GM21619 (cell line): ENCODE data around the gene SMIM26.

Experiments
- ATAC-seq: cut with Tn5 transposase; IDR thresholded peaks from one replicate; pipeline ENCODE4 v1.9.1; 2021; ENCODE audit not compliant: unreplicated experiment

The SMIM26 gene

DNA sequence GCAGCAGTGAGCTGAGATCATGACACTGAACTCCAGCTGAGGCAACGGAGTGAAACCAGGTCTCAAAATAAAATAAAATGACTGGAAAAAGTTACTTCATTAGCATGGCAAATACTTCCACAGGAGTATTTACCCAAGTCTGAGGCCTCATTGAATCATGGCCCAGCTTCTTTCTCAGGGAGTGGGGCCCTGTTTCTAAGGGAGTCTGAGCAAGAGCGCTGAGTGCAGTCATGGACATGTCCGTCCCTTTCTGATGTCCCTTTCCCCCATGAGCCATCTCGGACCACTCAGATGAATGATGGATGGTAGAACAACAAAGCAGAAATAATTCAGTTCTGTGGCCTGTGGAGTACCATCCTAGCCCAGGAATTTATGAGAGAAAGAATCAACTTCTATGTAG lies 12.8 kb downstream of the SMIM26 start:
- no peak for ATAC-seq

DNA sequence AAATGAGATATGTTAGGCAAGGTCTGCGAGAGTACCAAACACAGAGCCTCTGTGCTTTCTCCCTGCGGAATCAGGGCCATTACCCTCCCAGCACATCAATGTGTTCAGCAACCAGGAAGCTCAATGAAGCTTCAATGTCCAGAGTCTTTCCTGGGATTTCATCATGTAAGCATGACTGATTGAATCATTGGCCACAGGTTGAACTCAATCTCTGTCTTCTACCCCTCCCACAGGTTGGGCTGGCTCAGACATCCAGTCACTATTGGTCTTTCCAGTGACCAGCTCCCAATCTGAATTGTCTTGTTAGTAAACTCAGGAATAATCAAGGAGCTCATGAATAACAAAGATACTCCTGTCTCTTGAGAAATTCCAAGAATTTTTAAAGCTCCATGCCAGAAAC lies 17.9 kb downstream of the SMIM26 start:
- ATAC-seq = no peak

DNA sequence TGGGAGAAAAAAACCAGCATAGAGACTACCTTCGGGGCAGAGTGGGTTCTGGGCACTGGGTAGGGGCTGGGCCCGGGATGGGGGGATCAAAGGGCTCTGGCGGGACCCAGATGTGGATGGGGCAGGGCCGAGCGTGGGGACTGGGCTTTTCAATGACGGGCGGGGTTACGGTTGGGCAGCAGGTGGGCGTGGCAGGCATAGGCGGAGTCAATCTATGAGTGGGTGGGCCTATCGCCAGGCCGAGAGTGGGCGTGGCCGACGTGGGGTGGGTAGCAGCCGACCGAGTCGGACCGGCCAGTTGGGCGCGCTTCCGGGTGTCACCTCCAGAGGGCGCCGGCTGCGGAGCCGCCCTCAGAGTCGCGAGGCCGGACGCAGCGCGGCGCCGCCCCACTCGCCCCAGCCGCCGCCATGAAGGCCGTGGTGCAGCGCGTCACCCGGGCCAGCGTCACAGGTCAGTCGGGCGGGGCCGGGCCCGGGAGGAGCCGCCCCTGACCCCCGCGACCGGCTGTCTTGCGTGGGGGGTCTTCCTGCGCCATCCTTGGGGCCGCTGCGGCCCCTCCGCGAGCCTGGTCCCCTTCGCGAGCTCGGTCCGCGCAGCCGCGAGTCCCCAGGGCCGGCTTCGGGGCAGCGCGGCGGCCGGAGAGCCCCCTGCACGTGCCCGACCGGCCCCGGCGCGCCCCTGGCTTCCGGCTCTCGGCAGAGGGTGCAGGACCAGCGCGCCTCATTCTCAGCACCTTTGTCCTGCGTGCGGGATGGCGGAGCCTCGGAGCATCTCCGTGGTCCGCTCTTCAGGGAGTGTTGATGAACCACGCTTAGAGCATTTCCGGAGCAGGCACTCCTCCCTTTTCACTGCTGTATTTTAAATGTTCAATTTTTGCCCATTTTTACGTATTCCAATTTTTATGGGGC lies 20.7 kb downstream of the SMIM26 start, which contains the start of gene DTD1:
Gene DTD1 (plus strand): TSS at position 390 of the 909 bp plus-strand sequence. CDS start 19 bp downstream, at position 409.
- ATAC-seq = peak; percentile 92

GRCh38 chr20:18588574-18588933 lies 21.3 kb downstream of the SMIM26 start:
- no peak for ATAC-seq

DNA sequence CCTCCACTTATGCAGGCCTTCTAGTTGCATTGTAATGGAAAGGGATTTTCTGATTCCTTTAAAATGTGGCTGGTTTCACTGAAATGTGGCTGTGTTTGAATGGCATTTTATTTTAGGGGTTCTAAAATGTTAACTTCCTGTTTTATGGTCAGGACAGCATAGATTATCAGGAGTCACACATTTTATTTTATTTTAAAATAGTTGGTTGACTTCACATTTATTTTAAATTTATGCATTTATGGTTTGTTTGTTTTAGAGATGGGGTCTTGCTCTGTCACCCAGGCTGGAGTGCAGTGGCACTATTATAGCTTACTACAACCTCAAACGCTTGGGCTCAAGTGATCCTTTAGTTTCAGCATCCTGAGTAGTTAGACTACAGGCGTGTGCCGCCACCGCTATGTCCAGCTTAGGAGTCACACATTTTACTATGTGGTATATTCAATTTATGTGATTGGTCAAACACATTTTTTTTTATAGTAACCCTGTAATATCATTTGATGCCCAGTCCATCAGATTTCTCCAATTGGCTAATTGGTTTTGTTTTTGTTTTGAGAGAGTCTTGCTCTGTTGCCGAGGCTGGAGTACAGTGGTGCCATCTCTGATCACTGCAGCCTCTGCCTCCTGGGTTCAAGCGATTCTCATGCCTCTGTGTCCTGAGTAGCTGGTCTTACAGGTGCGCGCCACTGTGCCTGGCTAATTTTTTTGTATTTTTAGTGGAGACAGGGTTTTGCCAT lies 22.9 kb downstream of the SMIM26 start:
- no peak for ATAC-seq

DNA sequence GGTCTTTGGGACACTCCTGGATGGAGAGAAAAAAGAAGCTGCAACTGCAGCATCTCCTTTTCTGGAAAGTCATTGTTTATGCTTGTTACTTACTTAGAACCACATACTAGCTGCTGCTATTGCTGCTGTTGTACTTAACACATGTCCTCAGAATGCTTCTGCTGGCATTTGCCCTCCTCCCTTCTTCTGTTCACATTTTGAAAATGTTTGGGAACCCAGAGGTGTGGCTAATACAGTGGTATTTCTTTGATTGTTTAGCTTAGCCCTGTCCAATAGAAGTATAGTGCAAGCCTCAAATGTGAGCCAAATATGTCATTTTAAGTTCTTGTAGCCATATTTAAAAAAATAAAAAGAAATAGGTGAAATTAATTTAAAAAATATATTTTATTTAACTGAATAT lies 29.0 kb downstream of the SMIM26 start:
- ATAC-seq = no peak

DNA sequence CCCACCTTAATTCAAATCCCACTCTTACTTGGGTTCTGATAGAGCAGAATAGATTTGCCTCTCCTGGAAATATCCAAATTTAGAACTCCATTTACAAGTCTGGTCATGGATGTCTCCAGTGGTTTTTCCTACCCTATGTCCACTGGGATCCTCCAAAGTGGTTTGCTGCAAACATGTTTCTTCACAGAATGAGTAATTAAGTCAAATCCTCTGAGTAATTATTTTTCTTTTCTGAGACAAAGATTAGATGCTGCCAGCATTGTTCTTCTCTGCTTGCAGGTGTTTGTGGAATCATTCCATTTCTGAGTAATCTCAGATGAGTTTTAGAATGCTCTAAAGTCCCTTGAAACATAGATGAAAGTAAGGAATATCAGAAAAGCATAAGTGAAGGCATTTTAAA lies 42.5 kb downstream of the SMIM26 start:
- ATAC-seq = no peak

GRCh38 chr20:18611492-18611891 lies 44.3 kb downstream of the SMIM26 start:
- no peak for ATAC-seq

DNA sequence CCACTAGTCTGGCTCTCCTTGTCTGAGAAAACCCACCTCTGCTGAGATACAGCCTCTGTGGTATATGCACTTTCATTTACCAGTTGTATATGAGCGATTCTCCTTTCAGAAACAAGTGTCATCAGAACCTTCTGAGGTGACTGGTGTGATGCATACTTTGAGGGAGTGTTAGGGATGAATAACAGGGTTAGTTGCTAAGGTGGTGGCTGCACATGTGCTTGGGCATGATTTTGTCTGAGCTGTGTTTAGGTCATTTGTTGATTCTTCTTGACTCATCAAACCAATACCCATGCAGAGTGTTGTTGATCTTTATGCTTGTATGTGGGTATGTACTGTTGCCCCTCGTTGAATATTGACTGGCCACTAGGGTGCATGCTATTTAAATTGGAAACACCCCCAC lies 46.3 kb downstream of the SMIM26 start:
- ATAC-seq = no peak

- no peak for ATAC-seq
Measured at GRCh38 chr20:18614244-18614643, 47.0 kb downstream of the SMIM26 start.

GRCh38 chr20:18615020-18615650 lies 47.9 kb downstream of the SMIM26 start:
- no peak for ATAC-seq
